Measurements from ENCODE around the gene POLK. TPM values are rescaled to one million over a fixed set of nuclear protein-coding genes. Genes with fewer than 3 reads are reported as not detected.

The POLK gene
- total RNA-seq, 1 donor from 2014 or later = 41.4 TPM

- Mint-ChIP-seq H3K4me3 (ENCODE audit: low read depth) (no peak overlapping the region), H3K36me3 (ENCODE audit: low read depth) (peaks cover 51% of the 10 kb centered on the region), H3K9me3 (peaks cover 40% of the 10 kb centered on the region), H3K27me3 (ENCODE audit: low read depth) (no peaks in the 10 kb centered on the region), H3K4me1 (ENCODE audit: low read depth) (peaks cover 12% of the 10 kb centered on the region), H3K27ac (no peak overlapping the region)
- DNase-seq (ENCODE audit: low spot score) = no peak
- intact Hi-C loops (cut with micrococcal nuclease) = no loop called here
Measured at GRCh38 chr5:75534734-75535133, 23.0 kb downstream of the POLK start.

- DNase-seq (ENCODE audit: low spot score) = no peak
- H3K9me3 Mint-ChIP-seq = peaks cover 40% of the 10 kb centered on the region
- H3K4me3 Mint-ChIP-seq (ENCODE audit: low read depth) = no peak overlapping the region
- no peaks in the 10 kb centered on the region for H3K27me3 Mint-ChIP-seq (ENCODE audit: low read depth)
- H3K36me3 Mint-ChIP-seq (ENCODE audit: low read depth) = peaks cover 51% of the 10 kb centered on the region
- peaks cover 13% of the 10 kb centered on the region for H3K4me1 Mint-ChIP-seq (ENCODE audit: low read depth)
- intact Hi-C loops (cut with micrococcal nuclease) = no loop called here
- H3K27ac Mint-ChIP-seq = no peak overlapping the region
Measured at GRCh38 chr5:75536147-75536546, 24.5 kb downstream of the POLK start.

GRCh38 chr5:75536694-75537360 is 25.1 kb downstream of the POLK start:
- intact Hi-C loops (cut with micrococcal nuclease) = no loop called here
- Mint-ChIP-seq H3K4me3 (ENCODE audit: low read depth) (no peak overlapping the region), H3K4me1 (ENCODE audit: low read depth) (peaks cover 13% of the 10 kb centered on the region), H3K27me3 (ENCODE audit: low read depth) (no peaks in the 10 kb centered on the region), H3K36me3 (ENCODE audit: low read depth) (peaks cover 47% of the 10 kb centered on the region), H3K27ac (peak overlapping the region; percentile 49), H3K9me3 (peaks cover 38% of the 10 kb centered on the region)
- no peak for DNase-seq (ENCODE audit: low spot score)

GRCh38 chr5:75538211-75538610 is 26.5 kb downstream of the POLK start:
- H3K9me3 Mint-ChIP-seq = peaks cover 25% of the 10 kb centered on the region
- H3K4me3 Mint-ChIP-seq (ENCODE audit: low read depth) = no peak overlapping the region
- H3K27ac Mint-ChIP-seq = no peak overlapping the region
- no peaks in the 10 kb centered on the region for H3K27me3 Mint-ChIP-seq (ENCODE audit: low read depth)
- H3K4me1 Mint-ChIP-seq (ENCODE audit: low read depth) = peaks cover 15% of the 10 kb centered on the region
- intact Hi-C loops (cut with micrococcal nuclease) = no loop called here
- no peak for DNase-seq (ENCODE audit: low spot score)
- peaks cover 37% of the 10 kb centered on the region for H3K36me3 Mint-ChIP-seq (ENCODE audit: low read depth)

GRCh38 chr5:75545131-75545530 is 33.4 kb downstream of the POLK start:
- Mint-ChIP-seq H3K9me3 (no peaks in the 10 kb centered on the region), H3K4me3 (ENCODE audit: low read depth) (no peak overlapping the region), H3K27me3 (ENCODE audit: low read depth) (no peaks in the 10 kb centered on the region), H3K4me1 (ENCODE audit: low read depth) (peaks cover 4% of the 10 kb centered on the region), H3K27ac (no peak overlapping the region), H3K36me3 (ENCODE audit: low read depth) (peaks cover 27% of the 10 kb centered on the region)
- intact Hi-C loops (cut with micrococcal nuclease) = no loop called here
- no peak for DNase-seq (ENCODE audit: low spot score)

- Mint-ChIP-seq H3K9me3 (no peaks in the 10 kb centered on the region), H3K27ac (no peak overlapping the region), H3K27me3 (ENCODE audit: low read depth) (no peaks in the 10 kb centered on the region), H3K36me3 (ENCODE audit: low read depth) (peaks cover 40% of the 10 kb centered on the region), H3K4me1 (ENCODE audit: low read depth) (peaks cover 4% of the 10 kb centered on the region), H3K4me3 (ENCODE audit: low read depth) (no peak overlapping the region)
- intact Hi-C loops (cut with micrococcal nuclease) = no loop called here
- DNase-seq (ENCODE audit: low spot score) = no peak
Measured at GRCh38 chr5:75546830-75547229, 35.1 kb downstream of the POLK start.

GRCh38 chr5:75547812-75548211 is 36.1 kb downstream of the POLK start:
- peaks cover 47% of the 10 kb centered on the region for H3K36me3 Mint-ChIP-seq (ENCODE audit: low read depth)
- no peaks in the 10 kb centered on the region for H3K27me3 Mint-ChIP-seq (ENCODE audit: low read depth)
- DNase-seq (ENCODE audit: low spot score) = no peak
- intact Hi-C loops (cut with micrococcal nuclease) = no loop called here
- no peak overlapping the region for H3K27ac Mint-ChIP-seq
- H3K4me3 Mint-ChIP-seq (ENCODE audit: low read depth) = no peak overlapping the region
- H3K4me1 Mint-ChIP-seq (ENCODE audit: low read depth) = peaks cover 2% of the 10 kb centered on the region
- no peaks in the 10 kb centered on the region for H3K9me3 Mint-ChIP-seq

GRCh38 chr5:75550597-75550996 is 38.9 kb downstream of the POLK start:
- H3K27me3 Mint-ChIP-seq (ENCODE audit: low read depth) = no peaks in the 10 kb centered on the region
- H3K4me3 Mint-ChIP-seq (ENCODE audit: low read depth) = no peak overlapping the region
- no peak overlapping the region for H3K27ac Mint-ChIP-seq
- no peak for DNase-seq (ENCODE audit: low spot score)
- H3K4me1 Mint-ChIP-seq (ENCODE audit: low read depth) = peaks cover 2% of the 10 kb centered on the region
- H3K36me3 Mint-ChIP-seq (ENCODE audit: low read depth) = peaks cover 56% of the 10 kb centered on the region
- no peaks in the 10 kb centered on the region for H3K9me3 Mint-ChIP-seq
- intact Hi-C loops (cut with micrococcal nuclease) = no loop called here

- no peaks in the 10 kb centered on the region for H3K27me3 Mint-ChIP-seq (ENCODE audit: low read depth)
- H3K36me3 Mint-ChIP-seq (ENCODE audit: low read depth) = peaks cover 62% of the 10 kb centered on the region
- H3K4me3 Mint-ChIP-seq (ENCODE audit: low read depth) = no peak overlapping the region
- intact Hi-C loops (cut with micrococcal nuclease) = no loop called here
- DNase-seq (ENCODE audit: low spot score) = no peak
- H3K9me3 Mint-ChIP-seq = no peaks in the 10 kb centered on the region
- H3K27ac Mint-ChIP-seq = no peak overlapping the region
- peaks cover 2% of the 10 kb centered on the region for H3K4me1 Mint-ChIP-seq (ENCODE audit: low read depth)
Measured at GRCh38 chr5:75551471-75551870, 39.8 kb downstream of the POLK start.

- no peak for DNase-seq (ENCODE audit: low spot score)
- Mint-ChIP-seq H3K27ac (no peak overlapping the region), H3K27me3 (ENCODE audit: low read depth) (no peaks in the 10 kb centered on the region), H3K9me3 (peaks cover 7% of the 10 kb centered on the region), H3K4me1 (ENCODE audit: low read depth) (peaks cover 6% of the 10 kb centered on the region), H3K36me3 (ENCODE audit: low read depth) (peaks cover 75% of the 10 kb centered on the region), H3K4me3 (ENCODE audit: low read depth) (no peak overlapping the region)
- intact Hi-C loops (cut with micrococcal nuclease) = no loop called here
Measured at GRCh38 chr5:75552764-75553163, 41.1 kb downstream of the POLK start.

GRCh38 chr5:75553358-75553757 is 41.7 kb downstream of the POLK start:
- Mint-ChIP-seq H3K4me1 (ENCODE audit: low read depth) (peaks cover 6% of the 10 kb centered on the region), H3K27me3 (ENCODE audit: low read depth) (no peaks in the 10 kb centered on the region), H3K4me3 (ENCODE audit: low read depth) (no peak overlapping the region), H3K27ac (no peak overlapping the region), H3K9me3 (peaks cover 10% of the 10 kb centered on the region), H3K36me3 (ENCODE audit: low read depth) (peaks cover 81% of the 10 kb centered on the region)
- DNase-seq (ENCODE audit: low spot score) = no peak
- intact Hi-C loops (cut with micrococcal nuclease) = no loop called here

- H3K9me3 Mint-ChIP-seq = peaks cover 39% of the 10 kb centered on the region
- intact Hi-C loops (cut with micrococcal nuclease) = no loop called here
- no peaks in the 10 kb centered on the region for H3K27me3 Mint-ChIP-seq (ENCODE audit: low read depth)
- H3K4me3 Mint-ChIP-seq (ENCODE audit: low read depth) = no peak overlapping the region
- no peak overlapping the region for H3K27ac Mint-ChIP-seq
- H3K4me1 Mint-ChIP-seq (ENCODE audit: low read depth) = peaks cover 11% of the 10 kb centered on the region
- peaks cover 83% of the 10 kb centered on the region for H3K36me3 Mint-ChIP-seq (ENCODE audit: low read depth)
- DNase-seq (ENCODE audit: low spot score) = no peak
Measured at GRCh38 chr5:75558221-75558620, 46.5 kb downstream of the POLK start.

GRCh38 chr5:75558981-75559632 is 47.4 kb downstream of the POLK start:
- H3K36me3 Mint-ChIP-seq (ENCODE audit: low read depth) = peaks cover 84% of the 10 kb centered on the region
- DNase-seq (ENCODE audit: low spot score) = no peak
- intact Hi-C loops (cut with micrococcal nuclease) = no loop called here
- peaks cover 11% of the 10 kb centered on the region for H3K4me1 Mint-ChIP-seq (ENCODE audit: low read depth)
- no peak overlapping the region for H3K4me3 Mint-ChIP-seq (ENCODE audit: low read depth)
- no peaks in the 10 kb centered on the region for H3K27me3 Mint-ChIP-seq (ENCODE audit: low read depth)
- H3K27ac Mint-ChIP-seq = no peak overlapping the region
- peaks cover 48% of the 10 kb centered on the region for H3K9me3 Mint-ChIP-seq

All from activated T-helper 2 cell treated with anti-CD3 and anti-CD28 coated beads, Interferon-gamma antibody, Interleukin-2, Interleukin-4, amounts not matched to agents 10 μg/mL and 5 μg/mL and 100 μg/mL, durations not matched to agents 14 hours and 24 hours and 36 hours (primary cell).